HG02970 (cell line): Measurements from ENCODE around the gene LINGO1.

ENCODE experiments used
- ATAC-seq: cut with Tn5 transposase; IDR thresholded peaks from one replicate; pipeline ENCODE4 v1.9.1; 2021; ENCODE audit warnings: mild to moderate bottlenecking, moderate library complexity, moderate number of reproducible peaks; ENCODE audit not compliant: unreplicated experiment, low FRiP score

Gene LINGO1

GRCh38 chr15:77619883-77620282 lies 12.8 kb downstream of the LINGO1 start:
- ATAC-seq = no peak

- ATAC-seq = no peak
These were observed 15.1 kb downstream of the LINGO1 start for GRCh38 chr15:77617476-77618230.

- no peak for ATAC-seq
These were observed 16.6 kb downstream of the LINGO1 start for GRCh38 chr15:77616072-77616471.

GRCh38 chr15:77615472-77615871 lies 17.2 kb downstream of the LINGO1 start:
- no peak for ATAC-seq

GRCh38 chr15:77614251-77614806 lies 18.4 kb downstream of the LINGO1 start:
- no peak for ATAC-seq

- no peak for ATAC-seq
These were observed 18.9 kb downstream of the LINGO1 start for GRCh38 chr15:77613814-77614213.

- no peak for ATAC-seq
These were observed 19.6 kb downstream of the LINGO1 start for GRCh38 chr15:77612958-77613601.

GRCh38 chr15:77611767-77612166 lies 20.9 kb downstream of the LINGO1 start:
- no peak for ATAC-seq

GRCh38 chr15:77610731-77611130 lies 22.0 kb downstream of the LINGO1 start:
- no peak for ATAC-seq

- ATAC-seq = no peak
These were observed 23.2 kb downstream of the LINGO1 start for GRCh38 chr15:77609558-77609957.

GRCh38 chr15:77608774-77609173 lies 23.9 kb downstream of the LINGO1 start:
- ATAC-seq = no peak

GRCh38 chr15:77607894-77608261 lies 24.8 kb downstream of the LINGO1 start:
- no peak for ATAC-seq

GRCh38 chr15:77607111-77607893 lies 25.4 kb downstream of the LINGO1 start:
- no peak for ATAC-seq

GRCh38 chr15:77606142-77607034 lies 26.3 kb downstream of the LINGO1 start:
- no peak for ATAC-seq

- ATAC-seq = no peak
These were observed 27.2 kb downstream of the LINGO1 start for GRCh38 chr15:77605547-77605946.

GRCh38 chr15:77604973-77605372 lies 27.7 kb downstream of the LINGO1 start:
- ATAC-seq = no peak

- ATAC-seq = no peak
These were observed 28.9 kb downstream of the LINGO1 start for GRCh38 chr15:77603611-77604336.

GRCh38 chr15:77602800-77603199 lies 29.9 kb downstream of the LINGO1 start:
- no peak for ATAC-seq

GRCh38 chr15:77599899-77600298 lies 32.8 kb downstream of the LINGO1 start:
- ATAC-seq = no peak
